Measurements from ENCODE around the gene SFXN2.

Gene SFXN2

GRCh38 chr10:102769375-102770107 lies 55.1 kb downstream of the SFXN2 start:
- H3K27me3 ChIP-seq (ENCODE audit: control insufficient read depth in 1 of 2, insufficient read depth in 2 of 2, low read length in 2 of 2) = no peaks in the 10 kb centered on the region
- H3K9me3 ChIP-seq (ENCODE audit: control insufficient read depth in 2 of 2, low read length in 2 of 2) = no peaks in the 10 kb centered on the region
- H3K4me1 ChIP-seq (ENCODE audit: control insufficient read depth, insufficient read depth, low read length) = peaks cover 42% of the 10 kb centered on the region
- no peak overlapping the region for H3K27ac ChIP-seq (ENCODE audit: low read length)
- H3K9ac ChIP-seq (ENCODE audit: low read length in 2 of 2) = no peak overlapping the region
- no peak overlapping the region for H3K4me3 ChIP-seq (ENCODE audit: low read length in 2 of 2)
- H3K36me3 ChIP-seq (ENCODE audit: control insufficient read depth in 2 of 2, insufficient read depth in 2 of 2, low read length in 2 of 2) = peaks cover 0 to 4% of the 10 kb centered on the region in 2 donors

DNA sequence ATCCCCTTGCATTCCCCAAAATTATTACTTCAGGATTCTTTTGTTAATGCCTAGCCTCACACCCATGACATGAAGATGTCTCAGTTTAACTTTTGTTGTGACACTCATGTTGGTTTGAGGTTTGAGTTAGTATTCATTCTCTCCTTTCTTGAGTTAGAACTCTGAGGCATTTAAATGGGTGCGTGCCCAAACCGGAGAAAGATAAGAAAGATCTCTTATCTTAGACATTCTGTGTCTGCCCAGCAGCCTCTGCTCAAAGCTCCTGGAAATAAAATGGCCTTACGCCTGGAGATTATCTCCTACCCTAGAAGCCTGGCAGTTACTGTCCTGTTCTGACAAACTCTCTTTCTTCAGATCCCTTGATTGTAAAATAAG lies 55.7 kb downstream of the SFXN2 start:
- Histone ChIP-seq H3K4me1 (ENCODE audit: control insufficient read depth, insufficient read depth, low read length) (peaks cover 42% of the 10 kb centered on the region), H3K27me3 (ENCODE audit: control insufficient read depth in 1 of 2, insufficient read depth in 2 of 2, low read length in 2 of 2) (no peaks in the 10 kb centered on the region), H3K9me3 (ENCODE audit: control insufficient read depth in 2 of 2, low read length in 2 of 2) (no peaks in the 10 kb centered on the region), H3K27ac (ENCODE audit: low read length) (no peak overlapping the region), H3K36me3 (ENCODE audit: control insufficient read depth in 2 of 2, insufficient read depth in 2 of 2, low read length in 2 of 2) (peaks cover 0 to 4% of the 10 kb centered on the region in 2 donors), H3K4me3 (ENCODE audit: low read length in 2 of 2) (no peak overlapping the region), H3K9ac (ENCODE audit: low read length in 2 of 2) (no peak overlapping the region)

- H3K4me1 ChIP-seq (ENCODE audit: control insufficient read depth, insufficient read depth, low read length) = peaks cover 48% of the 10 kb centered on the region
- no peak overlapping the region for H3K27ac ChIP-seq (ENCODE audit: low read length)
- no peak overlapping the region for H3K9ac ChIP-seq (ENCODE audit: low read length in 2 of 2)
- H3K4me3 ChIP-seq (ENCODE audit: low read length in 2 of 2) = no peak overlapping the region
- no peaks in the 10 kb centered on the region for H3K27me3 ChIP-seq (ENCODE audit: control insufficient read depth in 1 of 2, insufficient read depth in 2 of 2, low read length in 2 of 2)
- no peaks in the 10 kb centered on the region for H3K36me3 ChIP-seq (ENCODE audit: control insufficient read depth in 2 of 2, insufficient read depth in 2 of 2, low read length in 2 of 2)
- H3K9me3 ChIP-seq (ENCODE audit: control insufficient read depth in 2 of 2, low read length in 2 of 2) = no peaks in the 10 kb centered on the region
These were observed 56.4 kb downstream of the SFXN2 start for GRCh38 chr10:102770792-102771191.

- H3K27ac ChIP-seq (ENCODE audit: low read length) = peak overlapping the region; percentile 99
- peaks cover 64% of the 10 kb centered on the region for H3K4me1 ChIP-seq (ENCODE audit: control insufficient read depth, insufficient read depth, low read length)
- H3K9me3 ChIP-seq (ENCODE audit: control insufficient read depth in 2 of 2, low read length in 2 of 2) = no peaks in the 10 kb centered on the region
- no peaks in the 10 kb centered on the region for H3K36me3 ChIP-seq (ENCODE audit: control insufficient read depth in 2 of 2, insufficient read depth in 2 of 2, low read length in 2 of 2)
- no peak overlapping the region for H3K4me3 ChIP-seq (ENCODE audit: low read length in 2 of 2)
- H3K9ac ChIP-seq (ENCODE audit: low read length in 2 of 2) = peak overlapping the region in 1 of 2 donors; percentile 96
- no peaks in the 10 kb centered on the region for H3K27me3 ChIP-seq (ENCODE audit: control insufficient read depth in 1 of 2, insufficient read depth in 2 of 2, low read length in 2 of 2)
These were observed 58.9 kb downstream of the SFXN2 start for GRCh38 chr10:102773320-102773719.

DNA sequence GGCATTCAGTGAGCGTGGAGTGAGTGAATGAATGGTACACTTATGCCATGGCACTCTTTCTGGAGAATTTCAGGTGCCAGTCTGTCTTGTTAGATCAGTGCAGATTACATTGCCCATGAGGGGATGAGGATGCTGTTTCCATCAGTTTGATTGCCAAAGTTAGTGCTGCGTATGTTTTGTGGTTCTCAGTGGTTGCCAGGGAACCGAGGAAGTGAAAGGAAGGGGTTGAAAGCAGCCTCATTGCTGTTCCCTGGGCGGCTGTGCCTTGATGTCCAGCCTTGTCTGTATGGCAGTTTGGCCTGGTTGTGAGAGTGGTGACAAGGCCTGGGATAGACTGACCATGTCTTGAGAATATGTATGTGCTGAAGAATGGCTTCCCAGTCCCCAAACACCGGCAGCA lies 59.5 kb downstream of the SFXN2 start:
- Histone ChIP-seq H3K27ac (ENCODE audit: low read length) (peak overlapping the region; percentile 99), H3K27me3 (ENCODE audit: control insufficient read depth in 1 of 2, insufficient read depth in 2 of 2, low read length in 2 of 2) (no peaks in the 10 kb centered on the region), H3K9ac (ENCODE audit: low read length in 2 of 2) (peak overlapping the region; percentile 60 to 96), H3K4me3 (ENCODE audit: low read length in 2 of 2) (peak overlapping the region in 1 of 2 donors; percentile 49), H3K9me3 (ENCODE audit: control insufficient read depth in 2 of 2, low read length in 2 of 2) (no peaks in the 10 kb centered on the region), H3K36me3 (ENCODE audit: control insufficient read depth in 2 of 2, insufficient read depth in 2 of 2, low read length in 2 of 2) (no peaks in the 10 kb centered on the region), H3K4me1 (ENCODE audit: control insufficient read depth, insufficient read depth, low read length) (peaks cover 70% of the 10 kb centered on the region)

- Histone ChIP-seq H3K4me3 (ENCODE audit: low read length in 2 of 2) (peak overlapping the region; percentile 83 to 87), H3K9ac (ENCODE audit: low read length in 2 of 2) (peak overlapping the region; percentile 96), H3K4me1 (ENCODE audit: control insufficient read depth, insufficient read depth, low read length) (peaks cover 71% of the 10 kb centered on the region)
These were observed 60.9 kb downstream of the SFXN2 start for GRCh38 chr10:102775201-102775934.

GRCh38 chr10:102775935-102776669 lies 61.7 kb downstream of the SFXN2 start:
- no peaks in the 10 kb centered on the region for H3K9me3 ChIP-seq (ENCODE audit: control insufficient read depth in 2 of 2, low read length in 2 of 2)
- H3K4me1 ChIP-seq (ENCODE audit: control insufficient read depth, insufficient read depth, low read length) = peaks cover 73% of the 10 kb centered on the region
- peak overlapping the region; percentile 83 to 87 for H3K4me3 ChIP-seq (ENCODE audit: low read length in 2 of 2)
- peak overlapping the region; percentile 96 for H3K9ac ChIP-seq (ENCODE audit: low read length in 2 of 2)
- H3K27ac ChIP-seq (ENCODE audit: low read length) = peak overlapping the region; percentile 99
- H3K36me3 ChIP-seq (ENCODE audit: control insufficient read depth in 2 of 2, insufficient read depth in 2 of 2, low read length in 2 of 2) = peaks cover 2 to 3% of the 10 kb centered on the region in 2 donors
- H3K27me3 ChIP-seq (ENCODE audit: control insufficient read depth in 1 of 2, insufficient read depth in 2 of 2, low read length in 2 of 2) = no peaks in the 10 kb centered on the region

More at GRCh38 chr10:102775201-102775934, 60.9 kb downstream of the SFXN2 start:
- H3K27ac ChIP-seq (ENCODE audit: low read length) = peak overlapping the region; percentile 99
- no peaks in the 10 kb centered on the region for H3K27me3 ChIP-seq (ENCODE audit: control insufficient read depth in 1 of 2, insufficient read depth in 2 of 2, low read length in 2 of 2)
- no peaks in the 10 kb centered on the region for H3K36me3 ChIP-seq (ENCODE audit: control insufficient read depth in 2 of 2, insufficient read depth in 2 of 2, low read length in 2 of 2)
- H3K9me3 ChIP-seq (ENCODE audit: control insufficient read depth in 2 of 2, low read length in 2 of 2) = no peaks in the 10 kb centered on the region

- no peaks in the 10 kb centered on the region for H3K9me3 ChIP-seq (ENCODE audit: control insufficient read depth in 2 of 2, low read length in 2 of 2)
- no peaks in the 10 kb centered on the region for H3K27me3 ChIP-seq (ENCODE audit: control insufficient read depth in 1 of 2, insufficient read depth in 2 of 2, low read length in 2 of 2)
- peaks cover 2 to 3% of the 10 kb centered on the region in 2 donors for H3K36me3 ChIP-seq (ENCODE audit: control insufficient read depth in 2 of 2, insufficient read depth in 2 of 2, low read length in 2 of 2)
- peak overlapping the region; percentile 96 for H3K9ac ChIP-seq (ENCODE audit: low read length in 2 of 2)
- peak overlapping the region; percentile 83 to 87 for H3K4me3 ChIP-seq (ENCODE audit: low read length in 2 of 2)
- peaks cover 81% of the 10 kb centered on the region for H3K4me1 ChIP-seq (ENCODE audit: control insufficient read depth, insufficient read depth, low read length)
- H3K27ac ChIP-seq (ENCODE audit: low read length) = peak overlapping the region; percentile 99
These were observed 62.5 kb downstream of the SFXN2 start for GRCh38 chr10:102776779-102777456.

DNA sequence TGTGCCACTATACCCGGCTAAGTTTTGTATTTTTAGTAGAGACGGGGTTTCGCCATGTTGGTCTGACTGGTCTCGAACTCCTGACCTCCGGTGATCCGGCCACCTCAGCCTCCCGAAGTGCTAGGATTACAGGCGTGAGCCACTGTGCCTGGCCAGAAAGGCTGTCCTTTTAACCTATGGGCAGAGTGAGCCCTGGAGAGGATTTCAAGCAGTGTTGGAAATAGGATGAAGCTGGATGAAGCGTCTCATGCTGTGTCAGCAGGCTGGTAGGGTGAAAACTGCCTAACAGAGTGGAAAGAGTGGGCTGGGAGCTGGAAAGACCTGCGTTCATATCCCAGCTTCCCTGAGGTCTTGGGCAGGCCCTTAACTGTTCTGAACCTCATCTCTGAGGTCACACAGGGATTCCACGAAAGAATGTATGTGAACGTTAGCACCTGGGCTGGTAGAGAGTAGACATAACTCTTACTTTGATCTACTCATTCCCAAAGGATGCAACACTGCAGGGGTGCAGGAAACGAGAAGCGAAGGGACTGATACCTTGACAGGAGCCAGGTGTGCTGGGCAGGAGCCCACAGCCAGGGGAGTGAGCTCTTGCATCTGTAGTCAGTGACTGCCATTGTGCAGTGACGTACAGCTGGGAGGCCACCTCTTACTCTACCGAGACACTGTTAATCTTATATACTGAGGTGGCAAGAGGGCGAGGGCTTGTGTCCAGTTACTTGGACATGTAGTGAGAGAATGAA lies 63.4 kb downstream of the SFXN2 start:
- Histone ChIP-seq H3K4me3 (ENCODE audit: low read length in 2 of 2) (peak overlapping the region; percentile 38 to 83), H3K4me1 (ENCODE audit: control insufficient read depth, insufficient read depth, low read length) (peaks cover 87% of the 10 kb centered on the region), H3K36me3 (ENCODE audit: control insufficient read depth in 2 of 2, insufficient read depth in 2 of 2, low read length in 2 of 2) (peaks cover 2 to 3% of the 10 kb centered on the region in 2 donors), H3K9me3 (ENCODE audit: control insufficient read depth in 2 of 2, low read length in 2 of 2) (no peaks in the 10 kb centered on the region), H3K27me3 (ENCODE audit: control insufficient read depth in 1 of 2, insufficient read depth in 2 of 2, low read length in 2 of 2) (no peaks in the 10 kb centered on the region), H3K9ac (ENCODE audit: low read length in 2 of 2) (peak overlapping the region; percentile 30 to 62), H3K27ac (ENCODE audit: low read length) (peak overlapping the region; percentile 99)

GRCh38 chr10:102778781-102779180 lies 64.3 kb downstream of the SFXN2 start:
- peak overlapping the region in 1 of 2 donors; percentile 30 for H3K9ac ChIP-seq (ENCODE audit: low read length in 2 of 2)
- H3K27ac ChIP-seq (ENCODE audit: low read length) = no peak overlapping the region
- no peaks in the 10 kb centered on the region for H3K27me3 ChIP-seq (ENCODE audit: control insufficient read depth in 1 of 2, insufficient read depth in 2 of 2, low read length in 2 of 2)
- H3K9me3 ChIP-seq (ENCODE audit: control insufficient read depth in 2 of 2, low read length in 2 of 2) = no peaks in the 10 kb centered on the region
- peaks cover 90% of the 10 kb centered on the region for H3K4me1 ChIP-seq (ENCODE audit: control insufficient read depth, insufficient read depth, low read length)
- no peak overlapping the region for H3K4me3 ChIP-seq (ENCODE audit: low read length in 2 of 2)
- peaks cover 2 to 3% of the 10 kb centered on the region in 2 donors for H3K36me3 ChIP-seq (ENCODE audit: control insufficient read depth in 2 of 2, insufficient read depth in 2 of 2, low read length in 2 of 2)

Data from stomach smooth muscle (tissue), 2 donors.